ENCODE data around the gene CELF1. TPM values are rescaled to one million over a fixed set of nuclear protein-coding genes. Genes with fewer than 3 reads are reported as not detected.

The CELF1 gene
- total and polyA plus RNA-seq, 10 of the 15 experiments (the other 5 are each of a cell fraction or from before 2014, with no cell fraction given) = 35.3 to 128 (median 85.7) TPM

GRCh38 chr11:47589584-47589976 lies 36.6 kb upstream of the CELF1 start:
- H3K27ac ChIP-seq (ENCODE audit: control insufficient read depth, insufficient read depth) = no peak overlapping the region
- BruUV-seq (replicated peaks) = no TSS peak
- H3K79me2 ChIP-seq (ENCODE audit: control insufficient read depth, insufficient read depth, low read length) = no peaks in the 10 kb centered on the region
- RAD21 ChIA-PET (ENCODE audit: unreplicated experiment) = no interaction called here
- no peak overlapping the region for H3K9ac ChIP-seq (ENCODE audit: control insufficient read depth, insufficient read depth, low read length)
- no peaks in the 10 kb centered on the region for H3K9me3 ChIP-seq (replicated peaks; ENCODE audit: control insufficient read depth, insufficient read depth, low read length)
- FAIRE-seq = no peak
- peaks cover 3 to 23% of the 10 kb centered on the region in 2 experiments for H3K27me3 ChIP-seq (replicated peaks in 1 of 2; ENCODE audit: control insufficient read depth in 2 of 2, insufficient read depth in 2 of 2, low read length in 1 of 2)
- 96% methylated on average over 50 of the region's 51 CpGs for WGBS (ENCODE audit: insufficient coverage, insufficient replicate concordance, low lambda C conversion rate, missing lambda C conversion rate)
- H3K4me1 ChIP-seq (ENCODE audit: control insufficient read depth, insufficient read depth, low read length) = peaks cover 7% of the 10 kb centered on the region
- no peak for DNase-seq (ENCODE audit: low read depth, low spot score)
- SMC1A ChIA-PET (ENCODE audit: uncharacterized antibody, unreplicated experiment) = no interaction called here
- POLR2A ChIA-PET = no interaction called here
- no peak overlapping the region for H3K4me3 ChIP-seq
- peaks cover 0 to under 1% of the 10 kb centered on the region in 2 experiments; a peak in 1 of 4 replicates for H3K36me3 ChIP-seq (ENCODE audit: control insufficient read depth in 2 of 2, insufficient read depth in 2 of 2, low read length in 1 of 2)
- no peak overlapping the region for H2AFZ ChIP-seq (ENCODE audit: control insufficient read depth, low read depth, low read length)
- in situ Hi-C loops (cut with MboI) (no loop called here), intact Hi-C loops (cut with micrococcal nuclease; ENCODE audit: unreplicated experiment) (no loop called here)
- CTCF ChIA-PET = no interaction called here
- no peak for ATAC-seq
- no peak overlapping the region for H3K4me2 ChIP-seq (ENCODE audit: control insufficient read depth, insufficient read depth)
- H4K20me1 ChIP-seq (ENCODE audit: control insufficient read depth, insufficient read depth) = no peaks in the 10 kb centered on the region
- TF ChIP-seq ZBTB33 (IDR thresholded peaks at IDR 0.05) (no peak), BHLHE40 (IDR thresholded peaks at IDR 0.05; ENCODE audit: borderline replicate concordance in 1 of 2, low read depth in 2 of 2, low read length in 1 of 2) (no peak), BACH1 (IDR thresholded peaks at IDR 0.05; ENCODE audit: borderline replicate concordance) (no peak), TCF7 (IDR thresholded peaks at IDR 0.05; ENCODE audit: borderline replicate concordance) (no peak), BCL3 (IDR thresholded peaks at IDR 0.05; ENCODE audit: borderline replicate concordance, insufficient read depth, low read depth, low read length, poor library complexity, severe bottlenecking) (no peak), PKNOX1 (IDR thresholded peaks at IDR 0.05) (no peak), NR2C1 (IDR thresholded peaks at IDR 0.05) (no peak), RCOR1 (conservative IDR thresholded peaks at IDR 0.05; ENCODE audit: low read depth, low read length) (no peak), EED (IDR thresholded peaks at IDR 0.05; ENCODE audit: low read depth) (no peak), HDAC6 (IDR thresholded peaks at IDR 0.05; ENCODE audit: unreplicated experiment) (no peak), SUPT20H (IDR thresholded peaks at IDR 0.05; ENCODE audit: borderline replicate concordance, control insufficient read depth, low read depth, low read length) (no peak), REST (IDR thresholded peaks at IDR 0.05; ENCODE audit: low read depth, low read length) (no peak)
